WTC11 (cell line): ENCODE measurements around the gene LTBP1. TPM values are rescaled to one million over a fixed set of nuclear protein-coding genes. Genes with fewer than 3 reads are reported as not detected.

Experiments used
- ATAC-seq: fragments of 200-7000 bp; cut with Tn5 transposase; 2 replicates; pipeline ENCODE4 v1.10.0; 2021; ENCODE audit warnings: mild to moderate bottlenecking, moderate library complexity
- CTCF ChIA-PET: fragments of 300-600 bp; sonication (Branson Sonifier 250); formaldehyde crosslinking; loops from one replicate; lab custom pipeline; 2021; ENCODE audit warnings: antibody characterized with exemption; lab: Charles Lee
- POLR2A ChIA-PET: fragments of 350-600 bp; sonication (Branson Sonifier 250); formaldehyde crosslinking; loops from one replicate; lab custom pipeline; 2021; ENCODE audit warnings: antibody characterized with exemption; lab: Charles Lee
- DNase-seq: peaks from one replicate; pipeline ENCODE4 v3.0.0; 2021; ENCODE audit warnings: low spot score
- H3K27ac Mint-ChIP-seq: 2 replicates; pipeline ENCODE4 v1.8.0; 2021; ENCODE audit warnings: mixed read lengths
- H3K27me3 Mint-ChIP-seq: 2 replicates; pipeline ENCODE4 v1.8.0; 2021; ENCODE audit warnings: low read depth, mild to moderate bottlenecking, moderate library complexity, mixed read lengths
- H3K36me3 Mint-ChIP-seq: 2 replicates; pipeline ENCODE4 v1.8.0; 2021; ENCODE audit warnings: mixed read lengths
- H3K4me1 Mint-ChIP-seq: 2 replicates; pipeline ENCODE4 v1.8.0; 2022; ENCODE audit warnings: mixed read lengths
- H3K4me3 Mint-ChIP-seq: 2 replicates; pipeline ENCODE4 v1.8.0; 2021; ENCODE audit warnings: mild to moderate bottlenecking, moderate library complexity, mixed read lengths
- H3K9me3 Mint-ChIP-seq: 2 replicates; pipeline ENCODE4 v1.8.0; 2021; ENCODE audit warnings: mixed read lengths
- AFF4 ChIP-seq: sonication (generic); formaldehyde crosslinking; IDR thresholded peaks from 2 replicates; pipeline ENCODE4 v1.8.1; 2023; ENCODE audit warnings: mild to moderate bottlenecking, missing genetic modification reagents, borderline replicate concordance
- CDX4 ChIP-seq: fragments of 250-450 bp; sonication (Bioruptor Pico); IDR thresholded peaks from 2 replicates; pipeline ENCODE4 v1.9.0; 2021; ENCODE audit warnings: moderate library complexity, mild to moderate bottlenecking, inconsistent platforms, borderline replicate concordance
- ETV6 ChIP-seq: sonication (generic); formaldehyde crosslinking; IDR thresholded peaks from 2 replicates; pipeline ENCODE4 v1.8.1; 2022; ENCODE audit warnings: mild to moderate bottlenecking, missing genetic modification reagents
- FOXP4 ChIP-seq: sonication (generic); formaldehyde crosslinking; IDR thresholded peaks from 2 replicates; pipeline ENCODE4 v1.8.0; 2022; ENCODE audit warnings: mild to moderate bottlenecking, missing genetic modification reagents
- GABPB1 ChIP-seq: sonication (generic); formaldehyde crosslinking; IDR thresholded peaks from 2 replicates; pipeline ENCODE4 v1.8.1; 2023; ENCODE audit warnings: mild to moderate bottlenecking, missing genetic modification reagents
- JAZF1 ChIP-seq: fragments of 250-450 bp; sonication (Bioruptor Pico); IDR thresholded peaks from 2 replicates; pipeline ENCODE4 v1.9.0; 2021; ENCODE audit warnings: moderate library complexity, mild to moderate bottlenecking, inconsistent platforms
- MAX ChIP-seq: sonication (generic); formaldehyde crosslinking; IDR thresholded peaks from 2 replicates; pipeline ENCODE4 v1.8.0; 2022; ENCODE audit warnings: mild to moderate bottlenecking, missing genetic modification reagents
- OVOL2 ChIP-seq: fragments of 250-450 bp; sonication (Bioruptor Pico); IDR thresholded peaks from 2 replicates; pipeline ENCODE4 v1.9.0; 2021; ENCODE audit warnings: mild to moderate bottlenecking, borderline replicate concordance
- PRRX2 ChIP-seq: fragments of 250-450 bp; sonication (Bioruptor Pico); IDR thresholded peaks from 2 replicates; pipeline ENCODE4 v1.8.0; 2021; ENCODE audit warnings: mild to moderate bottlenecking
- SMAD3 ChIP-seq: sonication (generic); formaldehyde crosslinking; IDR thresholded peaks from 2 replicates; pipeline ENCODE4 v1.8.0; 2022; ENCODE audit warnings: missing genetic modification reagents, mild to moderate bottlenecking, borderline replicate concordance
- TCF7 ChIP-seq: sonication (generic); formaldehyde crosslinking; IDR thresholded peaks from 2 replicates; pipeline ENCODE4 v1.8.0; 2022; ENCODE audit warnings: mild to moderate bottlenecking, low read depth, missing genetic modification reagents, moderate library complexity
- ZBTB43 ChIP-seq: sonication (generic); formaldehyde crosslinking; IDR thresholded peaks from 2 replicates; pipeline ENCODE4 v1.8.1; 2023; ENCODE audit warnings: mild to moderate bottlenecking, missing genetic modification reagents
- ZNF138 ChIP-seq: sonication (generic); formaldehyde crosslinking; conservative IDR thresholded peaks from 2 replicates; pipeline ENCODE4 v1.8.1; 2022; ENCODE audit warnings: mild to moderate bottlenecking, moderate library complexity, missing genetic modification reagents
- ZNF219 ChIP-seq: sonication (generic); formaldehyde crosslinking; IDR thresholded peaks from 2 replicates; pipeline ENCODE4 v1.8.0; 2023; ENCODE audit warnings: missing genetic modification reagents, mild to moderate bottlenecking, borderline replicate concordance
- ZNF281 ChIP-seq: sonication (generic); formaldehyde crosslinking; IDR thresholded peaks from 2 replicates; pipeline ENCODE4 v1.8.0; 2023; ENCODE audit warnings: mild to moderate bottlenecking, missing genetic modification reagents
- ZSCAN18 ChIP-seq: fragments of 250-450 bp; sonication (Bioruptor Pico); IDR thresholded peaks from 2 replicates; pipeline ENCODE4 v2.1.2; 2022; ENCODE audit warnings: mild to moderate bottlenecking, moderate library complexity
- total RNA-seq: library from RNA; stranded (reverse); gene quantifications from 3 replicates; pipeline ENCODE4 v1.2.3, GENCODE V29; 2021
- TF ChIP-seq, protein P1 (sequence below): sonication (generic); formaldehyde crosslinking; IDR thresholded peaks from 2 replicates; pipeline ENCODE4 v1.8.1; 2023; ENCODE audit warnings: mild to moderate bottlenecking, missing genetic modification reagents, moderate library complexity

Gene LTBP1
- total RNA-seq, 1 experiment from 2014 or later = 33.6 TPM

DNA sequence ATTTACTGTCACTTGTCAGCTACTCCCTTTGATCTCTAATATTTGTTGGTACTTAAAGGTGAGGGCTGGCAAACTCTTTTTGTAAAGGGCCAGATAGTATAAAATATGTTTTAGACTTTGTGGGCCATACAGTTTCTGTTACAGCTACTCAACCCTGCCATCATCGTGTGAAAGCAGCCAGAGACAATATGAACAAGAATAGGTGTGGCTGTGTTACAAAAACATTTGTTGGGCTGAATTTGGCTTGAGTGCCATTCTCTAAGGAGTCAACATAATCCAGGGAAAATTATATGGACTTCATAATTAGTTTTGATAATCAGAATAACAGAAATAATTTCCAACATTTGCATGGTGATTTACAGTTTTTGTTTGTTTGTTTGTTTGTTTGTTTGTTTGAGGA lies 190.6 kb downstream of the LTBP1 start:
- Mint-ChIP-seq H3K4me3 (no peak overlapping the region), H3K27me3 (no peaks in the 10 kb centered on the region), H3K36me3 (no peaks in the 10 kb centered on the region), H3K9me3 (no peaks in the 10 kb centered on the region), H3K4me1 (peaks cover 36% of the 10 kb centered on the region), H3K27ac (no peak overlapping the region)
- ChIA-PET CTCF (no interaction called here), POLR2A (no interaction called here)
- ATAC-seq (no peak), DNase-seq (no peak)
- TF ChIP-seq TCF7 (CRISPR knock-in tag) = no peak
- TF ChIP-seq AFF4 (CRISPR knock-in tag) = no peak
- no peak for TF ChIP-seq FOXP4 (CRISPR knock-in tag)
- TF ChIP-seq GABPB1 = no peak
- no peak for TF ChIP-seq OVOL2 (CRISPR knock-in tag)
- TF ChIP-seq, protein P1, sequence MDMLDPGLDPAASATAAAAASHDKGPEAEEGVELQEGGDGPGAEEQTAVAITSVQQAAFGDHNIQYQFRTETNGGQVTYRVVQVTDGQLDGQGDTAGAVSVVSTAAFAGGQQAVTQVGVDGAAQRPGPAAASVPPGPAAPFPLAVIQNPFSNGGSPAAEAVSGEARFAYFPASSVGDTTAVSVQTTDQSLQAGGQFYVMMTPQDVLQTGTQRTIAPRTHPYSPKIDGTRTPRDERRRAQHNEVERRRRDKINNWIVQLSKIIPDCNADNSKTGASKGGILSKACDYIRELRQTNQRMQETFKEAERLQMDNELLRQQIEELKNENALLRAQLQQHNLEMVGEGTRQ (CRISPR knock-in tag) = no peak
- no peak for TF ChIP-seq ZSCAN18 (CRISPR knock-in tag)

- Mint-ChIP-seq H3K27me3 (no peaks in the 10 kb centered on the region), H3K36me3 (no peaks in the 10 kb centered on the region), H3K9me3 (no peaks in the 10 kb centered on the region), H3K4me3 (no peak overlapping the region), H3K27ac (no peak overlapping the region), H3K4me1 (peaks cover 31% of the 10 kb centered on the region)
- DNase-seq (no peak), ATAC-seq (no peak)
- TF ChIP-seq ZBTB43 (CRISPR knock-in tag) (no peak), ETV6 (no peak)
- POLR2A ChIA-PET = no interaction called here
- CTCF ChIA-PET = interaction anchor here (0.6 kb wide), 1 partner anchor 256 kb away, joined by 5 read pairs; no protein-coding TSS in a partner anchor
Measured at GRCh38 chr2:33139949-33140348, 193.2 kb downstream of the LTBP1 start.

- CTCF ChIA-PET = no interaction called here
- TF ChIP-seq CDX4 (CRISPR knock-in tag) (no peak), JAZF1 (no peak), GABPB1 (no peak), MAX (CRISPR knock-in tag) (no peak), ZNF138 (CRISPR knock-in tag) (no peak), SMAD3 (CRISPR knock-in tag) (no peak), ZNF281 (CRISPR knock-in tag) (no peak), PRRX2 (CRISPR knock-in tag) (no peak), TCF7 (CRISPR knock-in tag) (no peak), ZNF219 (no peak)
Measured at GRCh38 chr2:33141476-33141875, 194.7 kb downstream of the LTBP1 start.

More at GRCh38 chr2:33141476-33141875, 194.7 kb downstream of the LTBP1 start:
- Mint-ChIP-seq H3K27me3 (no peaks in the 10 kb centered on the region), H3K4me3 (no peak overlapping the region), H3K9me3 (no peaks in the 10 kb centered on the region), H3K4me1 (peaks cover 27% of the 10 kb centered on the region), H3K27ac (no peak overlapping the region), H3K36me3 (no peaks in the 10 kb centered on the region)
- ATAC-seq (no peak), DNase-seq (no peak)
- POLR2A ChIA-PET = no interaction called here
